Measurements from ENCODE around the gene ADGRL3. TPM values are rescaled to one million over a fixed set of nuclear protein-coding genes. Genes with fewer than 3 reads are reported as not detected.

ADGRL3 gene
- total and polyA plus RNA-seq, 8 donors = 0.08 to 1.4 (median 0.24) TPM

- FAIRE-seq (no peak), ATAC-seq (no peak), DNase-seq (no peak)
- TF ChIP-seq CTCF (IDR thresholded peaks at IDR 0.05) = no peak
- Histone ChIP-seq H3K4me3 (no peak overlapping the region), H3K9me3 (no peaks in the 10 kb centered on the region), H3K27ac (no peak overlapping the region), H3K27me3 (no peaks in the 10 kb centered on the region), H3K4me1 (no peaks in the 10 kb centered on the region), H3K36me3 (no peaks in the 10 kb centered on the region)
- intact Hi-C loops (cut with DNase I) = no loop called here
- WGBS, 2 donors = 50 to 66% methylated on average over 2 of the region's 2 CpGs
Observed at GRCh38 chr4:61575796-61576195, 375.7 kb downstream of the ADGRL3 start.

GRCh38 chr4:61579786-61580185 is 379.7 kb downstream of the ADGRL3 start:
- H3K4me3 ChIP-seq = no peak overlapping the region
- H3K27me3 ChIP-seq = no peaks in the 10 kb centered on the region
- H3K36me3 ChIP-seq = no peaks in the 10 kb centered on the region
- no peaks in the 10 kb centered on the region for H3K9me3 ChIP-seq
- 31 to 36% methylated on average over 1 of the region's 1 CpG for WGBS, 2 donors
- intact Hi-C loops (cut with DNase I) = no loop called here
- TF ChIP-seq CTCF (IDR thresholded peaks at IDR 0.05) = no peak
- H3K27ac ChIP-seq = no peak overlapping the region
- FAIRE-seq = no peak
- no peak for ATAC-seq
- H3K4me1 ChIP-seq = no peaks in the 10 kb centered on the region
- DNase-seq = no peak

GRCh38 chr4:61580721-61581377 is 380.7 kb downstream of the ADGRL3 start:
- Histone ChIP-seq H3K36me3 (no peaks in the 10 kb centered on the region), H3K4me1 (no peaks in the 10 kb centered on the region), H3K9me3 (no peaks in the 10 kb centered on the region), H3K27ac (no peak overlapping the region), H3K27me3 (no peaks in the 10 kb centered on the region), H3K4me3 (no peak overlapping the region)
- ATAC-seq = no peak
- TF ChIP-seq CTCF (IDR thresholded peaks at IDR 0.05) = no peak
- no peak for FAIRE-seq
- intact Hi-C loops (cut with DNase I) = no loop called here
- WGBS, 2 donors = 54 to 73% methylated on average over 5 of the region's 5 CpGs
- no peak for DNase-seq

DNA sequence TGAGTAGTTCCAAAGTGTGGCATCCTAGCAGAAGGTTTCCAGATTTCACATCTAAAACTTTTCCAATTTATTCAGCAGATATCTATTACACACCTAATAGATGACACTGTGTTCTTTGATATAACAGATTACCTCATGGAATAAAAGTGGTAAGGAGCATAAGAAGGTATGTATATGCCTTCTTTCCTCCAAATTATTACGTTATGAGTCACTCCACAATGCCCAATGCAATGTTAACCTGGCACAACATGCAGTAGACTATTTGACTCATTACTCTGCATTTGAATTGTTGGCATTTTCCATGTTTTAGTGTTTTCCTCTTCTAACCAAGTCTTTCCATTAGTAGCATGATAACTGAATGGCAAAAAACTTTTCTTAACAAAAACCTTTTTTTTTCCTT is 383.6 kb downstream of the ADGRL3 start:
- Histone ChIP-seq H3K4me3 (no peak overlapping the region), H3K27ac (no peak overlapping the region), H3K36me3 (no peaks in the 10 kb centered on the region), H3K27me3 (no peaks in the 10 kb centered on the region), H3K9me3 (no peaks in the 10 kb centered on the region), H3K4me1 (no peaks in the 10 kb centered on the region)
- no peak for TF ChIP-seq CTCF (IDR thresholded peaks at IDR 0.05)
- intact Hi-C loops (cut with DNase I) = no loop called here
- 44 to 61% methylated on average over 1 of the region's 1 CpG for WGBS, 2 donors
- no peak for FAIRE-seq
- ATAC-seq = no peak
- DNase-seq = no peak

- H3K36me3 ChIP-seq = no peaks in the 10 kb centered on the region
- intact Hi-C loops (cut with DNase I) = no loop called here
- H3K9me3 ChIP-seq = no peaks in the 10 kb centered on the region
- no peak for TF ChIP-seq CTCF (IDR thresholded peaks at IDR 0.05)
- H3K4me1 ChIP-seq = no peaks in the 10 kb centered on the region
- no peak for ATAC-seq
- no peak for DNase-seq
- H3K27me3 ChIP-seq = no peaks in the 10 kb centered on the region
- 55 to 62% methylated on average over 5 of the region's 5 CpGs for WGBS, 2 donors
- no peak overlapping the region for H3K4me3 ChIP-seq
- FAIRE-seq = no peak
- no peak overlapping the region for H3K27ac ChIP-seq
Observed at GRCh38 chr4:61588621-61589402, 388.7 kb downstream of the ADGRL3 start.

All from pancreas (tissue), 10 donors.